HS-5 (cell line): ENCODE results near the gene ATP8A1.
"Not testable (repeated sequence)": the region's sequence is repeated elsewhere in the genome, so short reads cannot be mapped to it uniquely, and the experiment has no call there.

ENCODE experiments used
- DNase-seq: peaks from one replicate; pipeline ENCODE4 v3.0.0-alpha.2; 2012; ENCODE audit warnings: low read depth

The ATP8A1 gene

GRCh38 chr4:42656944-42657792 lies at the start of gene ATP8A1:
Gene ATP8A1 (minus strand): TSS chr4:42657105. CDS start chr4:42656873, 232 bp downstream.
- peak; percentile 66 for DNase-seq

- DNase-seq: no peak
These were observed 49.2 kb upstream of the ATP8A1 start for GRCh38 chr4:42706086-42706485.

- DNase-seq: no peak
These were observed 46.9 kb upstream of the ATP8A1 start for GRCh38 chr4:42703813-42704212.

DNA sequence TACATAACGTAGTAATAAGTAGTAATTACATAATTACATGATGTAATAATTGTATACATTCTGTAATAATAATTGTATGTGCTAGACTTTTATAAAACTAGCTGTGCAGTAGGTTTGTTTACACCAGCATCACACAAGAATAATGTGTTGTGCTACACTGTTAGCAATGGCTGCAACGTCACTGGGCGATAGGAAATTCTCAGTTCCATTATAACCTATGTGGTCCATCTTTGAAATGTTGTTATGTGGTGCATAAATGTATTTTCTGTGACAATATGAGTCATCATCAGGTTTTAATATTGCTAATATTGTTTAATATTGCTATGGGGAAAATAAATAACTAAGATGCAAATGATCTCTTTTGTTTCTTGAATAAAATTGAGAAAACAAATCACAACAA lies 46.0 kb upstream of the ATP8A1 start:
- DNase-seq: no peak

GRCh38 chr4:42701780-42702179 lies 44.9 kb upstream of the ATP8A1 start:
- DNase-seq: not testable (repeated sequence)

GRCh38 chr4:42690537-42690936 lies 33.6 kb upstream of the ATP8A1 start:
- no peak for DNase-seq

- DNase-seq: no peak
These were observed 26.5 kb upstream of the ATP8A1 start for GRCh38 chr4:42683393-42683792.

DNA sequence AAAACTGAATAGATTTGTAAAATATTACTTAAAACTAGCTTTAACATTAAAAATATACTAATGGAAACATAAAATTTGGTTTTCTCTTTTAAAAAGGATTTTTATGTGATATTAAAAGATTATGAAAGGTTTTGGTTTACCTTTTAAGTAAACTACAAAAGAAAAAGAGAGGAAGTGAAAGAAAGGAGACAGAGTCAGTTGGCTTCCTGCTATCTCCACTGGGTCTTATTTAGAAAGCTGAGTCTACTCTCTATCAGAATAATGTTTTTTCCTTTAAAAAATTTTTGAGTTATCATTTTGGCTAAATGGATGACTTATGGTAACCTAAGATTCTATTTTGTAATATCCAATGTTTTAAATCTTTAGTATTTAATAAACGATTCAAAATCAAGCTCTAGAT lies 21.6 kb upstream of the ATP8A1 start:
- no peak for DNase-seq

DNA sequence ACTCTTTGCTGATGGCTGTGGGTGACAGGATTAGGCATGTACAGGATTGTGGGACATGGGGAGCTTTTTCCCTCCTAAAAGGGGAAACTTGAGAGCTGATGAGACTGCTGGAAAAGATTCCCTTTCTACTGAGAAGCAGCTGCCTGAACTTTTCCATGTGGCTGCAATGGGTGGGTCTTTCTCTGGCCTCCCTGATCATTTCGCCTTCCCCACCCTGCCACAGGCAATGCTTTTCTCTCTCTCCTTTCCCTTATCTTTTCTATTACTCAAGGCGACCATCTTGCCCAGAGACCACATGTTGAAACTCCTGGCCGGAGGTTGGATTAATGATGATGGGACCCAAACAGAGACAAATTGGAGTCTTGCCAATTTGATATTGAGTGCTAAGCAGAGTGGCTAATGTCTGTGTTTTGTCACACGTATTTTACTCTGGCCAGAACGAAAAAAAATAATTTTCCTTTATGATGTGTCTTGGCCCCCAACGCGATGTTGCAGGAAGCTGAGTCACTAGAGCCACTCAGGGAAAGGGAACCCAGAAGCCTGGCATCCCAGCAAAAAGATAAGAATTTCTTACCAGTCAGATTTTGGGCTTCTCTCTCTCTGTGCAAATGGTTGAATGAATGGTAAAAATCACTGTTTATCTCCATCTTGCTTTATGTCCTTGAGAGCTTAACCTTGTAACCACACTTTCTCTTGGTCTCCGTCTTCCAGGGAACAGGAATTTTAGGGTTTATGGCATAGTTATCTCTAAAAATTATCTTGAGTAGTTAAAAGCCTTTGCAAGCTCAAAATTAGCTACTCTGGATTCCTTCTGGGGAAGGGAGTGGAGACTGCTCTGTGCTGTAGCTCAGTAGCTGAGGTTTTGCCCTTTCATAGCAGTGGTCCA lies 19.4 kb upstream of the ATP8A1 start:
- DNase-seq: no peak

- no peak for DNase-seq
These were observed 16.1 kb upstream of the ATP8A1 start for GRCh38 chr4:42673082-42673425.

DNA sequence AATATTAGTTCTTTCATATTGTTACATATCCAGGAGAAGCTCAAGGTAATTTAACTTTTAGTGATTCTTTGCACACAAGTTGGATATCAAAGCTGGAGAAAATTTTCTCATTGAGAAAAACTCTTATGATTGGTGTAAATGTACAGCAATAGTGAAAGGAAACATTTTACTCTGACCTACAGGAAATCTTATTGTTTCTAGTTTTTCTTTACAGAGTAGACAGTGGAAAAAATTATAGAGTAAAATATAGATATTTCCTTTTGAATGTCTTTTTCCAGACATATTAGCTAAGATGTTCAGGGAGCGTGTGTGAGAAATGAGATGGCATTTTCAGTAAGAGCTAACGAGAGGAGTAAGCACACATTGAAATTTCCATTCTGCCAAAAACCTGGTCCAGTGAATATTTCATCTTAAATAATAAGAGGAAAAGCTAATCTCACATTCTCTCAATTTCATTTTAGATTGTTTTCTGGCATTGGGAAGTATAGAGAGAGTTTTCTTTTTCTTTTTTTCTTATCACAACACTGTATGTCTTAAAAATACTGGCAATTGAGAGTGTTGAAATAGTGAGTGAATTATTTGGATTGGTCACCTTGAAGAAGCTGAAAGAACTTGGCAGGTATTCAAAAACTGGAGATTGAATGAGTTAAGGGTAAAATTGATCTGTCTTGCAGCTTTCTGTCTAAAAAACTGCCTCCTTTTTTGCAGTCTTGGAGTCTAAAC lies 15.6 kb upstream of the ATP8A1 start:
- no peak for DNase-seq

GRCh38 chr4:42671431-42672194 lies 14.7 kb upstream of the ATP8A1 start:
- no peak for DNase-seq

DNA sequence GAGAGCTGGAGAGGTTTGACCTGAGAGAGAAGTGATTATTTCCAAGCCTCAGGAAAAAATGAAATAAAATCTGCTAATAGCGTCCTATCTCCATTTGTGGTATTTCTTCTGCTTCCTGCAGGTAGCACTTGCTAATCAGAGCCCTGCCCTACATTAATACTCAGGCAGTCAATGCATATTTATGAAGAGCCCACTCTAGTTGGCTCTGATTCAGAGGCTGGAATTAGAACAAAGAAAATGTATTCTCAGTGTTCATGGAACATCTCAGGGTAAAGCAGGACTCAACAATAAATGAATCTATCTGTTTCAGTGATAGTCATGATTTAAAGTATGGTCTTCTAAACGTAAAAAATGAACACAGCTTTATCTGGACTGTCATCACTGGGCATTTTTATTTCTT lies 1.4 kb upstream of the ATP8A1 start:
- DNase-seq: no peak

- DNase-seq: no peak
These were observed 294 bp downstream of the ATP8A1 start for GRCh38 chr4:42656679-42656943.

DNA sequence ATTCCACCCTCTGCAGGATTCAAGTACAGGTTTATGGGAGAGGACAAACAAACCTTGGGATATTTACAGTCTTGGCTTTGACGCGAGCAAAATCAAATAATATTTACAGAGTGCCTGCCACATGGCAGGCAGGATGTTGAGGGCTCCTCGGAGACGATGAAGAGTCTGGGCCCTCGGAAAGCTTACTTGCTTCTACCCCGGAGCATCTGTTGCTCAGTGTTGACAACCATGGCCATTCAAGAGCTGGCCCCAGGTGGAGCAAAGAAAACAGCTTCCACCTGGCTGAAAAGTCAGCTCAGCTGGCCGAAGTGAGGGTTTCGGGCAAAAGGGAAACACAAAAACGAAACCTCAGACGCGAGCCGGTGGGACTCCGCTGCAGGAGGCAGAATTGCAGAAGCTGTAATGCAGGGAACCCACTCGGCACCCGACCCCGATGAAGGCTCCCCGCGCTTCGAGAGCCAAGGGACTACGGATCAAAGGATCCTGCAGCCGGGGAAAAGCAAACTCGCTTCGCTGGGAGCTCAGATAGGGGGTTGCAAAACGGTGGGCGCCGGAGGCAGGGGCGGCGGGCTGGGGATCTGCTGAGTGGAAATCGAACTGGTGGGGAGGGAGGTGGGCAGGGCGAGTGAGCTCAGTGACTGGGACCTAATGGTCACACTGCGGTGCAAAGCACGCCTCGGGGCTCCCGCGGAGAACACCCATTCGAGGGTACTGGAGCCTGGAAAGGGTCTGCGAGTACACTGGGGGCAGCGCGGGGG lies 805 bp downstream of the ATP8A1 start:
- no peak for DNase-seq

- DNase-seq: no peak
These were observed 1.7 kb downstream of the ATP8A1 start for GRCh38 chr4:42655269-42655637.

DNA sequence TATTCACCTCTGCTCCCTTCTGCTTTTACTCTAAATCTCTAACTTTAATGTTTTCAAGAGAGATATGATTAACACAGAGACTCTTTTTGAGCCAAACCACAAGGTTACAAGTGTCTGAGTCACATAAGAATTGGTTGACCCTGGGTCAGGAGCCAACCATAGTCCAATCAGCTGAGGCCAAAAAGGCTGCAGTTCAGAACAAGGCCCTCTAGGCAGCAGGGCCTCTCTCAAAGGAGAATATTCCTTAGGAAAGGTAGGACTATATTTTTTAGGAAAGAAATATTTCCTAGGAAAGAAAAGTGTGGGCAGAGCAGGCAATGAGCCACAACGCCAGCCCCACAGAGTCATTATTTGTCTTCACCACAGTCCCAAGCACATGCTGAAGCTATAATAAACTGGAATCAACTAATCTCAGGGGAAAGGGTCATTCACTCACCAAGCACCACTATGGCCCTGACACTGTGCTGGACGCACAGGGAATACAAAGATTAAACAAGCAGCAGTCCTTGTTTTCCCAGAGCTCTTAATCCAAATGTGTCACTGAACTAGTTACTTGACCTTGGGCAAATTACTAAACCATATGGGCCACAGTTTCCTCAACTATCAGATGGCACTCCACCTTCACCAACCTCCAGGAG lies 2.2 kb downstream of the ATP8A1 start:
- peak; percentile 72 for DNase-seq

GRCh38 chr4:42653626-42654560 lies 3.0 kb downstream of the ATP8A1 start:
- DNase-seq: no peak

DNA sequence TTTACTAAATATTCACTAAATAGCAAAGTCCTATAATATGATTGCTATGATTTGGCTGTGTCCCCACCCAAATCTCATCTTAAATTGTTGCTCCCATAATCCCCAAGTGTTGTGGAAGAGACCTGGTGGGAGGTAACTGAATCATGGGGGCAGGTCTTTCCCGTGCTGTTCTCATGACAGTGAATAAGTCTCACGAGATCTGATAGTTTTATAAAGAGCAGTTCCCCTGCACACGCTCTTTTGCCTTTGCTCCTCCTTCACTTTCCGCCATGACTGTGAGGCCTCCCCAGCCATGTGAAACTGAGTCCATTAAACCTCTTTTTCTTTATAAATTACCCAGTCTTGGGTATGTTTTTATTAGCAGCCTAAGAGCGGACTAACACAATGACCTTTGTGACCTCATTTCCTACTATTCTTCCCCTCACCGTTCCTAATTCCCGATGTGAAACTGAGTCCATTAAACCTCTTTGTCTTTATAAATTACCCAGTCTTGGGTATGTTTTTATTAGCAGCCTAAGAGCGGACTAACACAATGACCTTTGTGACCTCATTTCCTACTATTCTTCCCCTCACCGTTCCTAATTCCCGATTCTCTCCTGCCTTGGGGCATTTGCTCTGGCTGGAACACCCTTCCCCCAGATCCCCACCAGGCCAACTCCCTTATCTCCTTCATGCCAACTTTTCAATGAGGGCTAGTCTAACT lies 4.2 kb downstream of the ATP8A1 start:
- DNase-seq: not testable (repeated sequence)
